Esophagus muscularis mucosa (tissue), 4 donors: ENCODE measurements around the gene MS4A14. TPM values are rescaled to one million over a fixed set of nuclear protein-coding genes. Genes with fewer than 3 reads are reported as not detected.

Source experiments
- DNase-seq: peaks from one replicate; pipeline ENCODE4 v3.0.0-alpha.2; 2017; ENCODE audit errors: extremely low spot score
- H3K27ac ChIP-seq, 4 donors: fragments of 200-600 bp; sonication (generic); replicated peaks in 1 of 4; 1 replicate in 3 of 4; 2 replicates in 1 of 4; pipeline ENCODE4 v1.5.1; 2016 to 2019; ENCODE audit warnings: mild to moderate bottlenecking in 1 of 4
- H3K27me3 ChIP-seq, 4 donors: fragments of 200-600 bp; sonication (generic); one replicate each; pipeline versions ENCODE4 v1.5.1 to v1.6.0; 2016 to 2019
- H3K36me3 ChIP-seq, 4 donors: fragments of 200-600 bp; sonication (generic); one replicate each; pipeline ENCODE4 v1.5.1; 2016 to 2019
- H3K4me1 ChIP-seq, 4 donors: fragments of 200-600 bp; sonication (generic); one replicate each; pipeline ENCODE4 v1.5.1; 2016 to 2019
- H3K4me3 ChIP-seq, 4 donors: fragments of 200-600 bp; sonication (generic); 1 replicate in 2 of 4; 2 replicates in 2 of 4; pipeline ENCODE4 v1.5.1; 2016 to 2019; ENCODE audit warnings: mild to moderate bottlenecking in 4 of 4, moderate library complexity in 1 of 4
- H3K9me3 ChIP-seq, 4 donors: fragments of 200-600 bp; sonication (generic); 1 replicate in 3 of 4; 2 replicates in 1 of 4; pipeline ENCODE4 v1.5.1; 2016 to 2019
- CTCF ChIP-seq, 3 experiments: fragments of 200-600 bp in 2 of 3; fragments of 450-650 bp in 1 of 3; sonication (generic) in 2 of 3; IDR thresholded peaks; one replicate each; pipeline ENCODE4 v1.5.1; 2017 to 2019; ENCODE audit warnings: antibody characterized with exemption in 3 of 3, mild to moderate bottlenecking in 2 of 3, moderate library complexity in 1 of 3
- EP300 ChIP-seq: sonication (generic); formaldehyde crosslinking; IDR thresholded peaks from one replicate; pipeline ENCODE4 v1.6.1; 2017; ENCODE audit warnings: antibody characterized with exemption
- POLR2A ChIP-seq: fragments of 450-650 bp; IDR thresholded peaks from one replicate; pipeline ENCODE4 v1.6.1; 2017; ENCODE audit warnings: antibody characterized with exemption, moderate library complexity, mild to moderate bottlenecking, low read depth
- POLR2AphosphoS5 ChIP-seq, 2 donors: sonication (generic); formaldehyde crosslinking; IDR thresholded peaks; one replicate each; pipeline ENCODE4 v1.6.1; 2017; ENCODE audit warnings: antibody characterized with exemption in 2 of 2
- WGBS: methylation state at CpG from one replicate; pipeline ENCODE4 v1.1.5; 2018; 5-methylcytosine and 5-hydroxymethylcytosine counted together
- intact Hi-C: fragments of 100-400 bp; cut with DNase I; formaldehyde crosslinking; loops from one replicate; pipeline ENCODE4 v1.15.1; 2023
- total RNA-seq, 4 donors: library from RNA; depleted of rRNA; stranded (reverse); fragments of >200 nt; gene quantifications; one replicate each; pipeline versions ENCODE4 v1.1.0 to v1.2.1, GENCODE V29; 2016

MS4A14 gene
- total RNA-seq, 4 donors from 2014 or later, result 1.6 to 3.7 (median 2.2) TPM

GRCh38 chr11:60428517-60428916, 32.3 kb downstream of the MS4A14 start:
- Histone ChIP-seq H3K27ac (no peak overlapping the region), H3K9me3 (no peaks in the 10 kb centered on the region), H3K4me3 (no peak overlapping the region), H3K27me3 (no peaks in the 10 kb centered on the region), H3K4me1 (no peaks in the 10 kb centered on the region), H3K36me3 (no peaks in the 10 kb centered on the region)
- intact Hi-C loops, result no loop called here
- TF ChIP-seq CTCF (IDR thresholded peaks at IDR 0.05) (no peak), POLR2A (no peak), POLR2AphosphoS5 (IDR thresholded peaks at IDR 0.05) (no peak), EP300 (no peak)
- DNase-seq, result no peak
- WGBS, result 55% methylated on average over 2 of the region's 2 CpGs

- TF ChIP-seq POLR2A, result no peak
- TF ChIP-seq CTCF (IDR thresholded peaks at IDR 0.05), result no peak
- TF ChIP-seq POLR2AphosphoS5 (IDR thresholded peaks at IDR 0.05), result no peak
- no peak for TF ChIP-seq EP300
- Histone ChIP-seq H3K4me1 (no peaks in the 10 kb centered on the region), H3K27ac (no peak within 1 kb of the TSS), H3K36me3 (no peaks in the 10 kb centered on the region), H3K27me3 (no peaks in the 10 kb centered on the region), H3K4me3 (no peak within 1 kb of the TSS), H3K9me3 (no peaks in the 10 kb centered on the region)
- no peak for DNase-seq
- WGBS, result 100% methylated on average over 5 of the region's 5 CpGs
- intact Hi-C loops, result no loop called here
Observed at GRCh38 chr11:60429272-60429671, 33.0 kb downstream of the MS4A14 start, which contains the start of gene MS4A5. Gene MS4A5, plus strand, starts transcription at chr11:60429572. Its CDS starts 103 bp downstream, at chr11:60429675.

- TF ChIP-seq CTCF (IDR thresholded peaks at IDR 0.05), result no peak
- TF ChIP-seq POLR2A, result no peak
- no peak for TF ChIP-seq EP300
- TF ChIP-seq POLR2AphosphoS5 (IDR thresholded peaks at IDR 0.05), result no peak
- no peaks in the 10 kb centered on the region for H3K4me1 ChIP-seq
- no peak overlapping the region for H3K27ac ChIP-seq
- 79% methylated on average over 2 of the region's 2 CpGs for WGBS
- H3K4me3 ChIP-seq, result no peak overlapping the region
- H3K9me3 ChIP-seq, result no peaks in the 10 kb centered on the region
- DNase-seq, result no peak
- no peaks in the 10 kb centered on the region for H3K27me3 ChIP-seq
- no peaks in the 10 kb centered on the region for H3K36me3 ChIP-seq
- intact Hi-C loops, result no loop called here
Observed at GRCh38 chr11:60431251-60431650, 35.0 kb downstream of the MS4A14 start.

GRCh38 chr11:60433401-60433800, 37.1 kb downstream of the MS4A14 start:
- DNase-seq, result no peak
- H3K4me3 ChIP-seq, result no peak overlapping the region
- H3K27me3 ChIP-seq, result no peaks in the 10 kb centered on the region
- H3K4me1 ChIP-seq, result no peaks in the 10 kb centered on the region
- H3K9me3 ChIP-seq, result no peaks in the 10 kb centered on the region
- no peaks in the 10 kb centered on the region for H3K36me3 ChIP-seq
- intact Hi-C loops, result no loop called here
- WGBS, result 72% methylated on average over 4 of the region's 4 CpGs
- TF ChIP-seq EP300, result no peak
- no peak for TF ChIP-seq POLR2AphosphoS5 (IDR thresholded peaks at IDR 0.05)
- no peak for TF ChIP-seq POLR2A
- TF ChIP-seq CTCF (IDR thresholded peaks at IDR 0.05), result no peak
- no peak overlapping the region for H3K27ac ChIP-seq

GRCh38 chr11:60447070-60447469, 50.8 kb downstream of the MS4A14 start:
- Histone ChIP-seq H3K9me3 (no peaks in the 10 kb centered on the region), H3K4me3 (no peak overlapping the region), H3K27ac (no peak overlapping the region), H3K4me1 (no peaks in the 10 kb centered on the region), H3K36me3 (no peaks in the 10 kb centered on the region), H3K27me3 (no peaks in the 10 kb centered on the region)
- TF ChIP-seq CTCF (IDR thresholded peaks at IDR 0.05) (no peak), POLR2A (no peak), EP300 (no peak), POLR2AphosphoS5 (IDR thresholded peaks at IDR 0.05) (no peak)
- intact Hi-C loops, result no loop called here
- DNase-seq, result no peak
